ENCODE results near the gene LPP.
A peak's percentile ranks its signal among the peaks of the same experiment; 100 is the strongest.

The LPP gene

DNA sequence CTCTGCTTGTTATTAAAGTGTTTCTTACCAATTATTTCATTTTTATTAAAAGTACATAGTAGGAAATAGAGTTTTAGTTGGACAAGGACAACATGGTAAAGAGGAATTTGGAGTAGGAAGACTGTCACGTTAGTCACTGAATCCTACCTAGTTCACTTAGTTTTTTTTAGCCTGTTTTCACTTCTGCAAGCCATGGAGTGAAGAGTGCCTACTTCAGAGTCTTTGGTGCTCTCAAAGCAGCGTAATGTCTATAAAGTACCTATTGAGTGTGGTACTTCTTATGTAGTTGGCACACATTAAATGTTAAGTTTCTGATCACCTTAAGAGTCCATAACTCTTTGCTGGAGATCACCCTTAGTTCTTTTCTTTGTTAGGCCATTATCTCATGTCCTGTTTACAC is 78.7 kb downstream of the LPP start:
- Histone ChIP-seq H3F3A (ENCODE audit: insufficient read depth, low read length) (no peaks in the 10 kb centered on the region), H3K79me2 (ENCODE audit: insufficient read depth, low read length) (no peaks in the 10 kb centered on the region), H3K9ac (ENCODE audit: low read length) (no peak overlapping the region), H4K20me1 (ENCODE audit: insufficient read depth, low read length) (no peaks in the 10 kb centered on the region), H3K4me3 (ENCODE audit: low read depth, low read length, poor library complexity, severe bottlenecking) (no peak overlapping the region), H3K27ac (ENCODE audit: low read depth, low read length, poor library complexity, severe bottlenecking) (no peak overlapping the region), H3K9me2 (ENCODE audit: low read depth, low read length) (no peaks in the 10 kb centered on the region), H3K9me3 (ENCODE audit: low read length) (no peaks in the 10 kb centered on the region), H3K4me2 (ENCODE audit: low read length) (no peak overlapping the region), H2AFZ (ENCODE audit: low read length) (no peak overlapping the region), H3K36me3 (ENCODE audit: insufficient read depth, low read length) (no peaks in the 10 kb centered on the region), H3K4me1 (ENCODE audit: insufficient read depth, low read length, severe bottlenecking) (peaks cover 65% of the 10 kb centered on the region), H3K27me3 (ENCODE audit: insufficient read depth, low read length) (no peaks in the 10 kb centered on the region)
- TF ChIP-seq EZH2 (IDR thresholded peaks at IDR 0.05; ENCODE audit: borderline replicate concordance, low read length) (no peak), CTCF (IDR thresholded peaks at IDR 0.05; ENCODE audit: low read length) (no peak)

DNA sequence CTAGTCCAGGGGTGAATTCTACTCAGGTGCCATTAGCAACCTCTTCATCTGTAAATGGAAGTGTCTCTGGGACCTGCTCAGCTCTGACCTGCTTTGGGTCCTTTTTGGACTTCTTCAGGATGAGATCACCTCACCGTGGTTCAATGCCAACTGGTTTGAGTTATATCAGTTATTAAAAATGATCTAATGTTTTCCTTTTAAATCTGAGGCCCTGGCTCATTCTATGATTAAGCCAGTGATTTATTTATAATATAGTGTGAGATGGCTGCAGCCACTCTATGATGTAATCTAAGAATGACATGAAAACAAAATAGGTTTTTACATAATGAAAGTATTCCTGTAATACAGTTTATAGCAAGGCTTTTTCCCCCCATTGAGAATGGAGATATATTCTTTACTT is 79.4 kb downstream of the LPP start:
- Histone ChIP-seq H3K36me3 (ENCODE audit: insufficient read depth, low read length) (no peaks in the 10 kb centered on the region), H3K4me2 (ENCODE audit: low read length) (no peak overlapping the region), H3K27me3 (ENCODE audit: insufficient read depth, low read length) (no peaks in the 10 kb centered on the region), H3K9ac (ENCODE audit: low read length) (no peak overlapping the region), H3F3A (ENCODE audit: insufficient read depth, low read length) (no peaks in the 10 kb centered on the region), H3K27ac (ENCODE audit: low read depth, low read length, poor library complexity, severe bottlenecking) (no peak overlapping the region), H3K4me3 (ENCODE audit: low read depth, low read length, poor library complexity, severe bottlenecking) (no peak overlapping the region), H4K20me1 (ENCODE audit: insufficient read depth, low read length) (no peaks in the 10 kb centered on the region), H3K9me3 (ENCODE audit: low read length) (no peaks in the 10 kb centered on the region), H3K79me2 (ENCODE audit: insufficient read depth, low read length) (no peaks in the 10 kb centered on the region), H3K4me1 (ENCODE audit: insufficient read depth, low read length, severe bottlenecking) (peaks cover 67% of the 10 kb centered on the region), H3K9me2 (ENCODE audit: low read depth, low read length) (no peaks in the 10 kb centered on the region), H2AFZ (ENCODE audit: low read length) (no peak overlapping the region)
- TF ChIP-seq EZH2 (IDR thresholded peaks at IDR 0.05; ENCODE audit: borderline replicate concordance, low read length) (no peak), CTCF (IDR thresholded peaks at IDR 0.05; ENCODE audit: low read length) (no peak)

DNA sequence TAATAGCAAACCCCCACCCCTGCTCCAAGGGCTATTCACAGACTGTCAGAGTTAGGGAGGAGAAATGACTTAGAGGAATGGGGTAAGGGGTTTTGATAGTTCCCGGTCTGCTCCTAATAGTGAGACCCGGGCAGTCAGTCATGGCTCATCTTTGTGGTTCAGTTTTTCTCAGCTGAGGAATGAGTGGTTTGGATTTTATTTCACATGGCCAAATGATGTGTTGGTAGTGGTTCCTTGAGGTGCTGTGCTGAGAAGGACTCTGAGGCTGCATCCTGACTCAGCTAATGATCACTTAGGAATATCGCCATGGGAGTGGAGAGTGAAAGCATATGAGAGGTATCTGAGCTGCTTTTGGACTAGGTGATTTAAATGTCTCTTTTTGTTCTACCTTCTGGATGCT is 80.2 kb downstream of the LPP start:
- Histone ChIP-seq H3K9ac (ENCODE audit: low read length) (no peak overlapping the region), H3K4me3 (ENCODE audit: low read depth, low read length, poor library complexity, severe bottlenecking) (no peak overlapping the region), H3K27ac (ENCODE audit: low read depth, low read length, poor library complexity, severe bottlenecking) (peak overlapping the region; percentile 97), H3K36me3 (ENCODE audit: insufficient read depth, low read length) (no peaks in the 10 kb centered on the region), H3K9me2 (ENCODE audit: low read depth, low read length) (no peaks in the 10 kb centered on the region), H4K20me1 (ENCODE audit: insufficient read depth, low read length) (no peaks in the 10 kb centered on the region), H3K27me3 (ENCODE audit: insufficient read depth, low read length) (no peaks in the 10 kb centered on the region), H3K4me2 (ENCODE audit: low read length) (no peak overlapping the region), H2AFZ (ENCODE audit: low read length) (no peak overlapping the region), H3K79me2 (ENCODE audit: insufficient read depth, low read length) (no peaks in the 10 kb centered on the region), H3K9me3 (ENCODE audit: low read length) (no peaks in the 10 kb centered on the region), H3F3A (ENCODE audit: insufficient read depth, low read length) (no peaks in the 10 kb centered on the region), H3K4me1 (ENCODE audit: insufficient read depth, low read length, severe bottlenecking) (peaks cover 67% of the 10 kb centered on the region)
- TF ChIP-seq EZH2 (IDR thresholded peaks at IDR 0.05; ENCODE audit: borderline replicate concordance, low read length) = no peak
- no peak for TF ChIP-seq CTCF (IDR thresholded peaks at IDR 0.05; ENCODE audit: low read length)
